A549 (cell line): ENCODE results near the gene FUT3. TPM values are rescaled to one million over a fixed set of nuclear protein-coding genes. Genes with fewer than 3 reads are reported as not detected.

Source experiments
- ATAC-seq, 2 experiments: fragments of 200-7000 bp in 1 of 2; fragments of >200 bp in 1 of 2; cut with Nextera tagmentation in 1 of 2; cut with Tn5 transposase in 1 of 2; 3 replicates each; pipeline versions ENCODE4 v1.8.0 to v1.9.1; 2018 to 2020; ENCODE audit warnings: mild to moderate bottlenecking in 1 of 2, moderate library complexity in 1 of 2
- CTCF ChIA-PET: fragments of 300-600 bp; sonication (Branson Sonifier 250); formaldehyde crosslinking; extraction: SDS; loops from one replicate; lab custom pipeline; 2021; ENCODE audit warnings: antibody characterized with exemption, inconsistent platforms; lab: Yijun Ruan, JAX
- POLR2A ChIA-PET: fragments of 350-600 bp; formaldehyde crosslinking; extraction: SDS; loops from one replicate; lab custom pipeline; 2021; ENCODE audit warnings: antibody characterized with exemption, inconsistent platforms; lab: Yijun Ruan, JAX
- DNase-seq, 2 experiments: peaks; one replicate each; pipeline versions ENCODE4 v3.0.0 to v3.0.0-alpha.2; 2011 to 2016; ENCODE audit warnings: low read depth in 1 of 2, low spot score in 1 of 2
- FAIRE-seq: peaks from 2 replicates; lab custom pipeline; 2011; peaks lifted over from hg19 to GRCh38; lab: Jason Lieb, UNC
- H3K27ac ChIP-seq, 2 experiments: fragments of >200 bp; sonication (Bioruptor Twin); formaldehyde crosslinking; 3 replicates each; pipeline ENCODE4 v1.5.1; 2016 to 2017
- H3K4me1 ChIP-seq: fragments of >200 bp; sonication (Bioruptor Twin); formaldehyde crosslinking; 3 replicates; pipeline ENCODE4 v1.6.1; 2016
- H3K4me2 ChIP-seq: fragments of >200 bp; sonication (Bioruptor Twin); formaldehyde crosslinking; 3 replicates; pipeline ENCODE4 v1.6.1; 2016
- H3K4me3 ChIP-seq: fragments of >200 bp; sonication (Bioruptor Twin); formaldehyde crosslinking; 3 replicates; pipeline ENCODE4 v1.5.1; 2016
- H3K9me3 ChIP-seq: fragments of >200 bp; sonication (Bioruptor Twin); formaldehyde crosslinking; 3 replicates; pipeline ENCODE4 v1.6.1; 2016
- ESRRA ChIP-seq: fragments of 150-350 bp; IDR thresholded peaks from 2 replicates; pipeline ENCODE4 v1.6.1; 2014; ENCODE audit warnings: mild to moderate bottlenecking, low read length, borderline replicate concordance
- FOSB ChIP-seq: fragments of 250-450 bp; sonication (Bioruptor Pico); IDR thresholded peaks from 2 replicates; pipeline ENCODE4 v1.5.0; 2020; ENCODE audit warnings: mild to moderate bottlenecking, moderate library complexity
- FOSL2 ChIP-seq, 2 experiments: fragments of 450-650 bp in 1 of 2; fragments of >200 bp in 1 of 2; sonication (Bioruptor Twin) in 1 of 2; formaldehyde crosslinking; IDR thresholded peaks; 2 replicates each; pipeline versions ENCODE4 v1.5.0 to v1.6.1; 2016 to 2020; ENCODE audit warnings: mild to moderate bottlenecking in 1 of 2, moderate library complexity in 1 of 2
- GATA3 ChIP-seq: IDR thresholded peaks from 2 replicates; pipeline ENCODE4 v1.6.1; 2012; ENCODE audit warnings: borderline replicate concordance
- HOXA7 ChIP-seq: fragments of 250-450 bp; sonication (Bioruptor Pico); IDR thresholded peaks from 2 replicates; pipeline ENCODE4 v1.5.0; 2020; ENCODE audit warnings: mild to moderate bottlenecking, moderate library complexity
- JUN ChIP-seq, 2 experiments: fragments of >200 bp; sonication (Bioruptor Twin); formaldehyde crosslinking; IDR thresholded peaks; 2 replicates in 1 of 2; 3 replicates in 1 of 2; pipeline ENCODE4 v1.6.1; 2016 to 2017
- JUNB ChIP-seq: fragments of >200 bp; sonication (Bioruptor Twin); formaldehyde crosslinking; IDR thresholded peaks from 2 replicates; pipeline ENCODE4 v1.6.1; 2016
- NFE2L2 ChIP-seq: fragments of 150-350 bp; conservative IDR thresholded peaks from 2 replicates; pipeline ENCODE4 v1.6.1; 2014; ENCODE audit warnings: low read length
- POLR2A ChIP-seq: IDR thresholded peaks from 2 replicates; pipeline ENCODE4 v1.6.1; 2012; ENCODE audit warnings: mild to moderate bottlenecking, low read length
- RARB ChIP-seq: fragments of 250-450 bp; sonication (Bioruptor Pico); IDR thresholded peaks from 2 replicates; pipeline ENCODE4 v1.8.0; 2021; ENCODE audit warnings: mild to moderate bottlenecking, moderate library complexity
- TFCP2L1 ChIP-seq: fragments of 250-450 bp; sonication (Bioruptor Pico); IDR thresholded peaks from 2 replicates; pipeline ENCODE4 v1.5.0; 2021; ENCODE audit warnings: mild to moderate bottlenecking
- ZFP36 ChIP-seq: fragments of 450-650 bp; IDR thresholded peaks from 2 replicates; pipeline ENCODE4 v1.6.1; 2014; ENCODE audit warnings: borderline replicate concordance; ENCODE audit not compliant: partially characterized antibody
- ZSCAN20 ChIP-seq: fragments of 250-450 bp; sonication (Bioruptor Pico); IDR thresholded peaks from 2 replicates; pipeline ENCODE4 v1.8.0; 2022; ENCODE audit warnings: mild to moderate bottlenecking, moderate library complexity
- WGBS: methylation state at CpG from one replicate; pipeline ENCODE4 v1.1.6; 2017; ENCODE audit errors: missing lambda C conversion rate; 5-methylcytosine and 5-hydroxymethylcytosine counted together
- polyA plus RNA-seq, 4 experiments: library from polyadenylated mRNA; depleted of rRNA in 3 of 4; stranded (reverse); fragments of >200 nt; fragmentation: RNase III in 1 of 4; extraction: RNeasy Plus Mini Kit Qiagen cat#74134 plus additional on column Dnase treatment in 1 of 4; gene quantifications; 2 replicates in 3 of 4; 3 replicates in 1 of 4; pipeline ENCODE4 v1.2.3, GENCODE V29; 2011 to 2017
- TF ChIP-seq, protein P1 (sequence below): fragments of 250-450 bp; sonication (Bioruptor Pico); IDR thresholded peaks from 2 replicates; pipeline ENCODE4 v1.5.0; 2020; ENCODE audit warnings: low read depth, mild to moderate bottlenecking, moderate library complexity
- TF ChIP-seq, protein P2 (sequence below): IDR thresholded peaks from 2 replicates; pipeline ENCODE4 v1.6.1; 2012; ENCODE audit warnings: low read depth, borderline replicate concordance
- TF ChIP-seq, protein P3 (sequence below): fragments of 450-650 bp; IDR thresholded peaks from 2 replicates; pipeline ENCODE4 v1.6.1; 2014; ENCODE audit warnings: antibody characterized with exemption
- TF ChIP-seq, protein P4 (sequence below): IDR thresholded peaks from 2 replicates; pipeline ENCODE4 v1.6.1; 2012

Gene FUT3
- polyA plus RNA-seq, 2 of the 4 experiments (the other 2 are of a cell fraction): 0.09 TPM

DNA sequence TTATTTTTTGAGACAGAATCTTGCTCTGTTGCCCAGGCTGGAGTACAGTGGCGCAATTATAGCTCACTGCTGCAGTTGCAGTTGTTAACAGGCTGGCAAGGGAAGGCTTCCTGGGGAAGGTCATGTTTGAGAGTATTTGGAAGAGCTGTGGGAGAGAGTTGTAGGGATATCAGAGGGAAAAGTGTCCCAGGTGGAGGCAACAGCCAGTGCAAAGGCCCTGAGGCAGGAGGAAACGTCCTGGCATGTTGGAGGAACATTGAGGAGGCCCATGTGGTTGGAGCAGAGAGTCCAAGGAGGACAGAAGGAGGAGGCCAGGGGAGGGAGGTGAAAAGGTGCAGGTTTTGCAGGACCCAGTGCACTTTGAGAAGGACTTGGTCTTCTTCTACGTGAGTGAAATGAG is 58.1 kb downstream of the FUT3 start:
- no peak for DNase-seq
- Histone ChIP-seq H3K4me3 (no peak overlapping the region), H3K9me3 (no peaks in the 10 kb centered on the region), H3K27ac (no peak overlapping the region), H3K4me2 (no peak overlapping the region), H3K4me1 (peaks cover 5% of the 10 kb centered on the region; the same call in 2 of the 3 replicates)
- no peak for FAIRE-seq
- ChIA-PET CTCF (interaction anchor here (0.6 to 4.1 kb wide), 12 partner anchors 8 to 98 kb away, joined by 4 to 35 read pairs (median 4); partner anchors contain the start of gene PRR22), POLR2A (interaction anchor here (0.5 to 1.1 kb wide), 4 partner anchors 19 to 111 kb away, joined by 3 to 6 read pairs (median 3); partner anchors contain the start of gene RPL36)
- TF ChIP-seq POLR2A (no peak), JUNB (no peak), JUN (IDR thresholded peaks at IDR 0.05) (no peak), FOSL2 (IDR thresholded peaks at IDR 0.05) (no peak), FOSL2 (CRISPR knock-in tag; IDR thresholded peaks at IDR 0.05) (no peak), NFE2L2 (no peak), RARB (CRISPR knock-in tag) (no peak), HOXA7 (CRISPR knock-in tag) (no peak), ESRRA (no peak), FOSB (no peak), GATA3 (no peak), ZSCAN20 (CRISPR knock-in tag) (no peak), TFCP2L1 (CRISPR knock-in tag) (no peak), ZFP36 (no peak)
- TF ChIP-seq, protein P1, sequence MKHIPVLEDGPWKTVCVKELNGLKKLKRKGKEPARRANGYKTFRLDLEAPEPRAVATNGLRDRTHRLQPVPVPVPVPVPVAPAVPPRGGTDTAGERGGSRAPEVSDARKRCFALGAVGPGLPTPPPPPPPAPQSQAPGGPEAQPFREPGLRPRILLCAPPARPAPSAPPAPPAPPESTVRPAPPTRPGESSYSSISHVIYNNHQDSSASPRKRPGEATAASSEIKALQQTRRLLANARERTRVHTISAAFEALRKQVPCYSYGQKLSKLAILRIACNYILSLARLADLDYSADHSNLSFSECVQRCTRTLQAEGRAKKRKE (CRISPR knock-in tag): no peak
- TF ChIP-seq, protein P2, sequence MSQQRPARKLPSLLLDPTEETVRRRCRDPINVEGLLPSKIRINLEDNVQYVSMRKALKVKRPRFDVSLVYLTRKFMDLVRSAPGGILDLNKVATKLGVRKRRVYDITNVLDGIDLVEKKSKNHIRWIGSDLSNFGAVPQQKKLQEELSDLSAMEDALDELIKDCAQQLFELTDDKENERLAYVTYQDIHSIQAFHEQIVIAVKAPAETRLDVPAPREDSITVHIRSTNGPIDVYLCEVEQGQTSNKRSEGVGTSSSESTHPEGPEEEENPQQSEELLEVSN: no peak
- TF ChIP-seq, protein P3, sequence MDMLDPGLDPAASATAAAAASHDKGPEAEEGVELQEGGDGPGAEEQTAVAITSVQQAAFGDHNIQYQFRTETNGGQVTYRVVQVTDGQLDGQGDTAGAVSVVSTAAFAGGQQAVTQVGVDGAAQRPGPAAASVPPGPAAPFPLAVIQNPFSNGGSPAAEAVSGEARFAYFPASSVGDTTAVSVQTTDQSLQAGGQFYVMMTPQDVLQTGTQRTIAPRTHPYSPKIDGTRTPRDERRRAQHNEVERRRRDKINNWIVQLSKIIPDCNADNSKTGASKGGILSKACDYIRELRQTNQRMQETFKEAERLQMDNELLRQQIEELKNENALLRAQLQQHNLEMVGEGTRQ: no peak
- TF ChIP-seq, protein P4, sequence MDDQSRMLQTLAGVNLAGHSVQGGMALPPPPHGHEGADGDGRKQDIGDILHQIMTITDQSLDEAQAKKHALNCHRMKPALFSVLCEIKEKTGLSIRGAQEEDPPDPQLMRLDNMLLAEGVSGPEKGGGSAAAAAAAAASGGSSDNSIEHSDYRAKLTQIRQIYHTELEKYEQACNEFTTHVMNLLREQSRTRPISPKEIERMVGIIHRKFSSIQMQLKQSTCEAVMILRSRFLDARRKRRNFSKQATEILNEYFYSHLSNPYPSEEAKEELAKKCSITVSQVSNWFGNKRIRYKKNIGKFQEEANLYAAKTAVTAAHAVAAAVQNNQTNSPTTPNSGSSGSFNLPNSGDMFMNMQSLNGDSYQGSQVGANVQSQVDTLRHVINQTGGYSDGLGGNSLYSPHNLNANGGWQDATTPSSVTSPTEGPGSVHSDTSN: no peak
- ATAC-seq: no peak
- 76% methylated on average over 3 of the region's 3 CpGs for WGBS

Other genes with a start within 250 kb of the FUT3 start
- 23.4 and 33.2 TPM in 2 replicates for gene SAFB2, start 228.7 kb downstream of the FUT3 start, polyA plus RNA-seq (2011; rRNA removed)
- gene SAFB2, start 228.7 kb downstream of the FUT3 start, polyA plus RNA-seq (2017; fragmentation: RNase III; extraction: RNeasy Plus Mini Kit Qiagen cat#74134 plus additional on column Dnase treatment): 42.2 to 52.3 TPM (median 51.2 TPM) in 3 replicates
- 37.5 and 55.0 TPM in 2 replicates for gene SAFB, start 228.4 kb downstream of the FUT3 start, polyA plus RNA-seq (2011; rRNA removed)
- gene SAFB, start 228.4 kb downstream of the FUT3 start, polyA plus RNA-seq (2017; fragmentation: RNase III; extraction: RNeasy Plus Mini Kit Qiagen cat#74134 plus additional on column Dnase treatment): 69.8 to 74.3 TPM (median 74.0 TPM) in 3 replicates
- gene MICOS13, start 170.9 kb downstream of the FUT3 start, polyA plus RNA-seq (2011; rRNA removed): 19.1 and 20.5 TPM in 2 replicates
- gene MICOS13, start 170.9 kb downstream of the FUT3 start, polyA plus RNA-seq (2017; fragmentation: RNase III; extraction: RNeasy Plus Mini Kit Qiagen cat#74134 plus additional on column Dnase treatment): 43.1 to 48.8 TPM (median 48.6 TPM) in 3 replicates
- gene HSD11B1L, start 170.4 kb downstream of the FUT3 start, polyA plus RNA-seq (2011; rRNA removed): 2.5 and 2.8 TPM in 2 replicates
- 2.7 to 4.8 TPM (median 4.8 TPM) in 3 replicates for gene HSD11B1L, start 170.4 kb downstream of the FUT3 start, polyA plus RNA-seq (2017; fragmentation: RNase III; extraction: RNeasy Plus Mini Kit Qiagen cat#74134 plus additional on column Dnase treatment)
- 329 and 368 TPM in 2 replicates for gene RPL36, start 161.2 kb downstream of the FUT3 start, polyA plus RNA-seq (2011; rRNA removed)
- gene RPL36, start 161.2 kb downstream of the FUT3 start, polyA plus RNA-seq (2017; fragmentation: RNase III; extraction: RNeasy Plus Mini Kit Qiagen cat#74134 plus additional on column Dnase treatment): 1,385 to 1,590 TPM (median 1,396 TPM) in 3 replicates
- gene LONP1, start 131.3 kb downstream of the FUT3 start, polyA plus RNA-seq (2011; rRNA removed): 41.2 and 42.7 TPM in 2 replicates
- 65.2 to 68.9 TPM (median 66.4 TPM) in 3 replicates for gene LONP1, start 131.3 kb downstream of the FUT3 start, polyA plus RNA-seq (2017; fragmentation: RNase III; extraction: RNeasy Plus Mini Kit Qiagen cat#74134 plus additional on column Dnase treatment)
- gene CATSPERD, start 130.8 kb downstream of the FUT3 start, polyA plus RNA-seq (2011; rRNA removed): 0.03 TPM in 1 of 2 replicates, not detected in the other
- 0.17 TPM in 1 of 3 replicates, not detected in the others for gene CATSPERD, start 130.8 kb downstream of the FUT3 start, polyA plus RNA-seq (2017; fragmentation: RNase III; extraction: RNeasy Plus Mini Kit Qiagen cat#74134 plus additional on column Dnase treatment)
- 0.46 and 0.65 TPM in 2 replicates for gene PRR22, start 66.7 kb downstream of the FUT3 start, polyA plus RNA-seq (2011; rRNA removed)
- gene PRR22, start 66.7 kb downstream of the FUT3 start, polyA plus RNA-seq (2017; fragmentation: RNase III; extraction: RNeasy Plus Mini Kit Qiagen cat#74134 plus additional on column Dnase treatment): 2.0 to 2.3 TPM (median 2.2 TPM) in 3 replicates
- 15.5 and 16.3 TPM in 2 replicates for gene DUS3L, start 60.3 kb downstream of the FUT3 start, polyA plus RNA-seq (2011; rRNA removed)
- gene DUS3L, start 60.3 kb downstream of the FUT3 start, polyA plus RNA-seq (2017; fragmentation: RNase III; extraction: RNeasy Plus Mini Kit Qiagen cat#74134 plus additional on column Dnase treatment): 26.9 to 29.4 TPM (median 27.9 TPM) in 3 replicates
- 0.32 and 0.38 TPM in 2 replicates for gene NRTN, start 46.4 kb downstream of the FUT3 start, polyA plus RNA-seq (2011; rRNA removed)
- gene NRTN, start 46.4 kb downstream of the FUT3 start, polyA plus RNA-seq (2017; fragmentation: RNase III; extraction: RNeasy Plus Mini Kit Qiagen cat#74134 plus additional on column Dnase treatment): 0.45 to 0.61 TPM (median 0.50 TPM) in 3 replicates
- 0.12 TPM in 1 of 2 replicates, not detected in the other for gene FUT6, start 11.7 kb downstream of the FUT3 start, polyA plus RNA-seq (2011; rRNA removed)
- gene FUT6, start 11.7 kb downstream of the FUT3 start, polyA plus RNA-seq (2017; fragmentation: RNase III; extraction: RNeasy Plus Mini Kit Qiagen cat#74134 plus additional on column Dnase treatment): not detected in 3 replicates
- 0.04 TPM in 1 of 2 replicates, not detected in the other for gene FUT5, start 19.1 kb upstream of the FUT3 start, polyA plus RNA-seq (2011; rRNA removed)
- not detected in 3 replicates for gene FUT5, start 19.1 kb upstream of the FUT3 start, polyA plus RNA-seq (2017; fragmentation: RNase III; extraction: RNeasy Plus Mini Kit Qiagen cat#74134 plus additional on column Dnase treatment)
- 75.0 and 98.5 TPM in 2 replicates for gene NDUFA11, start 52.3 kb upstream of the FUT3 start, polyA plus RNA-seq (2011; rRNA removed)
- gene NDUFA11, start 52.3 kb upstream of the FUT3 start, polyA plus RNA-seq (2017; fragmentation: RNase III; extraction: RNeasy Plus Mini Kit Qiagen cat#74134 plus additional on column Dnase treatment): 170 to 173 TPM (median 171 TPM) in 3 replicates
- gene VMAC, start 53.4 kb upstream of the FUT3 start, polyA plus RNA-seq (2011; rRNA removed): 1.1 and 1.5 TPM in 2 replicates
- 0.79 to 1.6 TPM (median 1.4 TPM) in 3 replicates for gene VMAC, start 53.4 kb upstream of the FUT3 start, polyA plus RNA-seq (2017; fragmentation: RNase III; extraction: RNeasy Plus Mini Kit Qiagen cat#74134 plus additional on column Dnase treatment)
- 1.2 and 1.4 TPM in 2 replicates for gene CAPS, start 62.8 kb upstream of the FUT3 start, polyA plus RNA-seq (2011; rRNA removed)
- 1.5 to 2.0 TPM (median 1.7 TPM) in 3 replicates for gene CAPS, start 62.8 kb upstream of the FUT3 start, polyA plus RNA-seq (2017; fragmentation: RNase III; extraction: RNeasy Plus Mini Kit Qiagen cat#74134 plus additional on column Dnase treatment)
- gene RANBP3, start 126.7 kb upstream of the FUT3 start, polyA plus RNA-seq (2011; rRNA removed): 39.2 and 43.3 TPM in 2 replicates
- 48.0 to 54.7 TPM (median 53.5 TPM) in 3 replicates for gene RANBP3, start 126.7 kb upstream of the FUT3 start, polyA plus RNA-seq (2017; fragmentation: RNase III; extraction: RNeasy Plus Mini Kit Qiagen cat#74134 plus additional on column Dnase treatment)